Left lung (tissue), 10 donors: Measurements from ENCODE around the gene CEACAM16. TPM values are rescaled to one million over a fixed set of nuclear protein-coding genes. Genes with fewer than 3 reads are reported as not detected.

Experiments
- ATAC-seq: fragments of 200-7000 bp; cut with Tn5 transposase; one replicate; pipeline ENCODE4 v1.9.1; 2020; ENCODE audit warnings: moderate library complexity
- DNase-seq, 4 donors: peaks; one replicate each; pipeline ENCODE4 v3.0.0-alpha.2; 2013 to 2020
- H3K27ac ChIP-seq, 2 donors: fragments of 200-600 bp; sonication (generic) in 1 of 2; one replicate each; pipeline versions ENCODE4 v1.5.0 to v1.8.0; 2020 to 2021
- H3K27me3 ChIP-seq, 2 donors: fragments of 200-600 bp; sonication (generic) in 1 of 2; one replicate each; pipeline versions ENCODE4 v1.5.0 to v1.8.0; 2020 to 2021
- H3K36me3 ChIP-seq, 2 donors: fragments of 200-600 bp; sonication (generic) in 1 of 2; one replicate each; pipeline versions ENCODE4 v1.5.0 to v1.8.0; 2020 to 2021
- H3K4me1 ChIP-seq, 2 donors: fragments of 200-600 bp; one replicate each; pipeline ENCODE4 v1.8.0; 2021
- H3K4me3 ChIP-seq, 2 donors: fragments of 200-600 bp; sonication (generic) in 1 of 2; one replicate each; pipeline versions ENCODE4 v1.5.0 to v1.8.0; 2020 to 2021; ENCODE audit warnings: mild to moderate bottlenecking in 1 of 2
- H3K9me3 ChIP-seq, 2 donors: fragments of 200-600 bp; sonication (generic) in 1 of 2; one replicate each; pipeline versions ENCODE4 v1.5.0 to v1.8.0; 2020 to 2021
- intact Hi-C, 2 donors: fragments of 100-400 bp; cut with DNase I; formaldehyde crosslinking; loops; one replicate each; pipeline versions ENCODE4 v1.11.2 to v1.14.2; 2022
- polyA plus RNA-seq, 6 donors: library from polyadenylated mRNA; unstranded; fragments of 120-200 nt; gene quantifications; one replicate each; pipeline ENCODE4 v1.2.1, GENCODE V29; 2013; ENCODE audit not compliant: insufficient read length in 6 of 6
- total RNA-seq, 2 donors: library from RNA; stranded (reverse); fragmentation: NEBNext Ultra II Directional; extraction: Animal tissue kit (Norgen Biotek cat#: 25700); gene quantifications; one replicate each; pipeline ENCODE4 v1.2.1, GENCODE V29; 2021
- TF ChIP-seq, protein P1 (sequence below), 2 donors: fragments of 200-600 bp; sonication (generic) in 1 of 2; IDR thresholded peaks; one replicate each; pipeline versions ENCODE4 v1.5.0 to v1.8.0; 2021; ENCODE audit warnings: antibody characterized with exemption in 2 of 2
- donor health status: DM: no; HTN: yes; CAD: no.
- donor health status: DM: no; HTN: no; CAD: no.

The CEACAM16 gene
- total and polyA plus RNA-seq, 8 donors, result 0.20 TPM; not detected in 7

DNA sequence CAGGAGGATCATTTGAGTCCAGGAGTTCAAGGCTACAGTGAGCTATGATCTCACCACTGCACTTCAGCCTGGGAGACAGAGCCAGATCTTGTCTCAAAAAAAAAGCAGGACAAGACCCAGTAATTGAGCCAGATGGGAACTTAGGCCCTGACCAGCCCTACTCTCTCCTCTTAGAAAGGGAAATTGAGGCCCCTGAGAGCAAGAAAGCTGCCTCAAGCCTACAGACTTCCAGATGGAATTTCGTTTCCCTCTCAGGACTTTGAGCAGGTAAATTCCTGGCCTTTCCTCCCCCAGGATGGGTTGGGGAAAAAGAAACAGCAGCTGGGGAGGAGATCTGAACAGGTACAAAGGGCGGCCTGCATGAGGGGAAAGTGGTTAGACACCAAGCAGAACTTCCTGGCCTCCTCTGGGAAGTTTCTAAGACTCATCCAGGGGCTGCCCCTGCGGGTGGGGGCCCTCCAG is 46.0 kb downstream of the CEACAM16 start:
- H3K27me3 ChIP-seq, result no peaks in the 10 kb centered on the region
- DNase-seq (no peak), ATAC-seq (no peak)
- H3K27ac ChIP-seq, result peak overlapping the region; percentile 58 to 97
- H3K36me3 ChIP-seq, result peaks cover 0 to 5% of the 10 kb centered on the region in 2 donors
- peaks cover 49 to 78% of the 10 kb centered on the region in 2 donors for H3K4me1 ChIP-seq
- H3K4me3 ChIP-seq, result no peak overlapping the region
- H3K9me3 ChIP-seq, result no peaks in the 10 kb centered on the region
- TF ChIP-seq, protein P1, sequence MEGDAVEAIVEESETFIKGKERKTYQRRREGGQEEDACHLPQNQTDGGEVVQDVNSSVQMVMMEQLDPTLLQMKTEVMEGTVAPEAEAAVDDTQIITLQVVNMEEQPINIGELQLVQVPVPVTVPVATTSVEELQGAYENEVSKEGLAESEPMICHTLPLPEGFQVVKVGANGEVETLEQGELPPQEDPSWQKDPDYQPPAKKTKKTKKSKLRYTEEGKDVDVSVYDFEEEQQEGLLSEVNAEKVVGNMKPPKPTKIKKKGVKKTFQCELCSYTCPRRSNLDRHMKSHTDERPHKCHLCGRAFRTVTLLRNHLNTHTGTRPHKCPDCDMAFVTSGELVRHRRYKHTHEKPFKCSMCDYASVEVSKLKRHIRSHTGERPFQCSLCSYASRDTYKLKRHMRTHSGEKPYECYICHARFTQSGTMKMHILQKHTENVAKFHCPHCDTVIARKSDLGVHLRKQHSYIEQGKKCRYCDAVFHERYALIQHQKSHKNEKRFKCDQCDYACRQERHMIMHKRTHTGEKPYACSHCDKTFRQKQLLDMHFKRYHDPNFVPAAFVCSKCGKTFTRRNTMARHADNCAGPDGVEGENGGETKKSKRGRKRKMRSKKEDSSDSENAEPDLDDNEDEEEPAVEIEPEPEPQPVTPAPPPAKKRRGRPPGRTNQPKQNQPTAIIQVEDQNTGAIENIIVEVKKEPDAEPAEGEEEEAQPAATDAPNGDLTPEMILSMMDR (IDR thresholded peaks at IDR 0.05), result no peak
- intact Hi-C loops, result no loop called here

DNA sequence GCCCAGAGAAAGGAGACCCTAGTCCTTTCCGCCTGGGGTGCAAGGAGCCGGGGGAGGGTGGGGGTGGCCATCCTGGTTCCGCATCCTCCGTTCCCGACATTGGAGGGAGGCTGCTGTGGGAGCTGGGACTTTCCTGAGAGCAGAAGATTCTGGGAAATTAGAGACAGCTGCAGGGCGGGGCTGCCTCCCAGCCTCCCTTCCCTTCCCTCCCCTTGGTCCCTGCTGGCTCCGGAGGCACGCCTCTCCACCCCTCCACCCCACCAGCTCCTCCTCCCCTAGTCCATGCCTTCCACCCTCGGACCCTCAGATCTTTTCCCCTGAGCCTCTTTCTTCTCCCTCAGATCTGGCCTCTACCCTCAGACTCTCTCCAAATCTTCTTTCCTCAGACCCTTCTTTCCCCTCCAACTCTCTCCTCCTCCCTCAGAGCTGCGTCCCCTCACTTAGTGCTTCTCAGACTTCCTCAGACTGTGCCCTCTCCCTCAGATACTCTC is 46.4 kb downstream of the CEACAM16 start:
- TF ChIP-seq, protein P1 (IDR thresholded peaks at IDR 0.05), result no peak
- ATAC-seq (peak; percentile 5), DNase-seq (peak in 2 of 4 donors; percentile 82)
- intact Hi-C loops, result no loop called here
- Histone ChIP-seq H3K9me3 (no peaks in the 10 kb centered on the region), H3K4me3 (no peak overlapping the region), H3K4me1 (peaks cover 52 to 80% of the 10 kb centered on the region in 2 donors), H3K36me3 (peaks cover 0 to 10% of the 10 kb centered on the region in 2 donors), H3K27ac (peak overlapping the region; percentile 58 to 97), H3K27me3 (no peaks in the 10 kb centered on the region)

GRCh38 chr19:44745887-44746600 is 47.1 kb downstream of the CEACAM16 start:
- H3K4me3 ChIP-seq, result peak overlapping the region in 1 of 2 donors; percentile 83
- peak overlapping the region; percentile 93 to 97 for H3K27ac ChIP-seq
- H3K36me3 ChIP-seq, result peaks cover 0 to 15% of the 10 kb centered on the region in 2 donors
- no peaks in the 10 kb centered on the region for H3K9me3 ChIP-seq
- no peak for ATAC-seq
- no peaks in the 10 kb centered on the region for H3K27me3 ChIP-seq
- H3K4me1 ChIP-seq, result peaks cover 48 to 80% of the 10 kb centered on the region in 2 donors
- TF ChIP-seq, protein P1 (IDR thresholded peaks at IDR 0.05), result no peak
- no peak for DNase-seq
- intact Hi-C loops, result no loop called here

DNA sequence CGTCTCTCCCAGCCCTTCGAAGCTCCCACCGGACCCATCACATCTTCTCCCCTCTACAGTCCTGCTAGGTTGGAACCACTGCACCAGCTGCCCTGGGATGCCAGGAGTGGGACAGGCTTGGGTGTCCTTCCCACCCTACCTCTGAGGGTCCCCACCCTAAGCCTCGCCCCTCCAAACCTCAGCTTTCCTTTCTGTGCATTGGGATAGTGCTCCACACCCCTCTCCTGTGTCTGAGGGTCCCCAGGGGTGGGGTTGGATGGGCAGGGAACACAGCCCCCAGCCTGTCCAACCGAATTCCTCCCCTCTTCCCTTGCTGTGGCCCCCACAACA is 47.6 kb downstream of the CEACAM16 start:
- no peak for DNase-seq
- TF ChIP-seq, protein P1 (IDR thresholded peaks at IDR 0.05), result no peak
- Histone ChIP-seq H3K9me3 (no peaks in the 10 kb centered on the region), H3K4me1 (peaks cover 48 to 80% of the 10 kb centered on the region in 2 donors), H3K36me3 (peaks cover 0 to 21% of the 10 kb centered on the region in 2 donors), H3K4me3 (peak overlapping the region in 1 of 2 donors; percentile 83), H3K27ac (peak overlapping the region; percentile 93 to 97), H3K27me3 (no peaks in the 10 kb centered on the region)
- ATAC-seq, result no peak
- intact Hi-C loops, result no loop called here

DNA sequence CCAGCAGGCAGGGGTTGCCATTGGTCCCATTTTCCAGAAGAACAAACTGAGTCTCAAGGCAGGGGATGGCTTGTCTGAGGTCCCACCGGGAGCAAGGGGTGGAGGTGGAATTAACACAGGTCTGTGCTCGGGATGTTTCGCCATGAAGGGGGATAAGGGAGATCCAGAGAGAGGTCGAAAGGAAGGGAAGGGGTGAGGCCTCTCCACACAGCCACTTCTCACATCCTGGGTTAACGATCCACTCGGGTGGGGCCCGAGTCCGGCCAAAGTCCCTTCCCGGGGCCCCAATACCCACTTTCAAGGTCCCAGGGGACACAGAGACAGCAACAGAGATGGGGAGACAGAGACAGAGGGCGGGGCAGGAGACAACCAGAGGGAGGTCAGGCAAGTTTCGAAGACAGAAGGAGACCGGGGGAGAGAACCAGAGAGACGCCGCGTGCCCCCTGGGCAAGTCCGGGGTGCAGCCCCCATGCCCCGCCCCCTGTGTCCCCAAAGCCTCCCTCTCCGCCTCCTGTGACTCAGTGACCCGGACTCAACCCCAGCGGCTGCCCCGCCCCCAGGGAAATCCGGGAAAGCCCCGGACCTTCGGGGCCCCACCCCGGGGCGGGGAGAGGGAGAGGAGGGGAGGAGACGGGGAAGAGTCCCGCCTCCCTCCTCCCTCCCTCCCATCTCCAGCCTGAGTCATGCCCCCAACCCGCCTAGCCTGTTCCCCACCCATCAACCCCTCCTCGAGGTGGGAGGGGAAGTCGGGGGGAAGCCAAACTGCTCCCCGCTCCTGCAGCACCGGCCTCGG is 48.2 kb downstream of the CEACAM16 start:
- ATAC-seq, result peak; percentile 93
- Histone ChIP-seq H3K4me3 (peak overlapping the region; percentile 60 to 83), H3K9me3 (no peaks in the 10 kb centered on the region), H3K4me1 (peaks cover 48 to 80% of the 10 kb centered on the region in 2 donors), H3K36me3 (peaks cover 0 to 25% of the 10 kb centered on the region in 2 donors), H3K27ac (peak overlapping the region; percentile 93 to 97), H3K27me3 (no peaks in the 10 kb centered on the region)
- TF ChIP-seq, protein P1 (IDR thresholded peaks at IDR 0.05), result no peak
- peak; percentile 77 to 98 (median 96) for DNase-seq
- intact Hi-C loops, result no loop called here
